Hematopoietic multipotent progenitor cell treated with erythropoietin and hydrocortisone succinate and interleukin-3 and kit ligand, for 8 days (in vitro differentiated cells): Measurements from ENCODE around the gene SETD1B.

Experiments
- DNase-seq: peaks from one replicate; pipeline ENCODE4 v3.0.0-alpha.2; 2015

SETD1B gene

DNA sequence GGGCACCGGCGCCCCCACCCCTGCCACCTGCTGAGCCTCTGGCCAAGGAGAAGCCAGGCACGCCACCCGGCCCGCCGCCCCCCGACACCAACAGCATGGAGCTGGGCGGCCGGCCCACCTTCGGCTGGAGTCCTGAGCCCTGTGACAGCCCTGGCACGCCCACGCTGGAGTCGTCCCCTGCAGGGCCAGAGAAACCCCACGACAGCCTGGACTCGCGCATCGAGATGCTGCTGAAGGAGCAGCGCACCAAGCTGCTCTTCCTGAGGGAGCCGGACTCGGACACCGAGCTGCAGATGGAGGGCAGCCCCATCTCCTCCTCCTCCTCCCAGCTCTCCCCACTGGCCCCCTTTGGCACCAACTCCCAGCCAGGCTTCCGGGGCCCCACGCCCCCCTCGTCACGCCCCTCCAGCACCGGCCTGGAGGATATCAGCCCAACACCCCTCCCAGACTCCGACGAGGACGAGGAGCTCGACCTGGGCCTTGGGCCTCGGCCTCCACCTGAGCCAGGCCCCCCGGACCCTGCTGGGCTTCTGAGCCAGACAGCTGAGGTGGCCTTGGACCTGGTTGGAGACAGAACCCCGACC, 6.5 kb downstream of the SETD1B start:
- no peak for DNase-seq

- DNase-seq: no peak
These were observed 7.1 kb downstream of the SETD1B start for GRCh38 chr12:121810833-121811433.

GRCh38 chr12:121811434-121812319, 7.9 kb downstream of the SETD1B start:
- peak; percentile 56 for DNase-seq

DNA sequence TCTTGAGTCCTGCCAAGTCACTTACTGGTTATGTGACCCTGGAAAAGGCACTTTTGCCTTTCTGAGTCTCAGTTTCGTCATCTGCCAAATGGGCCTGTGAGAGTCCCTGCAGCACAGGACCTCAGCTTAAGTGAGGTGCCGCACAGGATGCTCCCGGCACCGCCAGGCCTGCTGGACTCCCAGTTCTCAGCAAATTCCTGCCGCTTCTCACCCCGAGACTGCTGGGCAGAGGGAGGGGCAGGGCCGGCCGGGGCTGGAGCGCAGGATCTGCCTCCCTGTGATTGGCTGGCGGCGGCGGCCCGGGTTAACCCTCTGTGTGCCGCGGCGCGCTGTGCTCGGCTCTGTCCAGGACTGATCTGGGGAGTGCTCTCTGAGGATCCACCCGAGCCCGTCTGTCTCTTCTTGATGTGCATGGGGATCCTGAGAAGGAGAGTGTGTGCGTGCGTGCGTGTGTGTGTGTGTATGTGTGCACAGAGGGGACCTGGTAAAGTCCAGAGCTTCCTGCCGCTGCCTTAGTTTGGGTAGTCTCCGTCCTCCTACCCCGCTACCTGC, 8.6 kb downstream of the SETD1B start:
- DNase-seq: peak; percentile 70

- DNase-seq: no peak
These were observed 9.4 kb downstream of the SETD1B start for GRCh38 chr12:121812921-121813896.

DNA sequence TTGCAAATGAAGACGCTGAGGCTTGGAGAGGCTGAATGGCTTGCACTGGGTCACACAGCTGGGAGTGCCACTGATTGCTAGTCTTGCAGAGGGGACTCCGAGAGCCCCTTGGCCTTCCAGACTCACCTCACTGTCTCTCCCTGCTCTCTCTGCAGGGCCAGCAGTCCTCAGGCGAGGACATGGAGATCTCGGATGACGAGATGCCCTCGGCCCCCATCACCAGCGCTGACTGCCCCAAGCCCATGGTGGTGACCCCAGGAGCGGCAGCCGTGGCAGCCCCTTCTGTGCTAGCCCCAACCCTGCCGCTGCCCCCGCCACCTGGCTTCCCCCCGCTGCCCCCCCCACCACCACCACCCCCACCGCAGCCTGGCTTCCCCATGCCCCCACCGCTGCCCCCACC, 10.1 kb downstream of the SETD1B start:
- no peak for DNase-seq

- no peak for DNase-seq
These were observed 10.8 kb downstream of the SETD1B start for GRCh38 chr12:121814429-121815119.

GRCh38 chr12:121815263-121815662, 11.5 kb downstream of the SETD1B start:
- no peak for DNase-seq

DNA sequence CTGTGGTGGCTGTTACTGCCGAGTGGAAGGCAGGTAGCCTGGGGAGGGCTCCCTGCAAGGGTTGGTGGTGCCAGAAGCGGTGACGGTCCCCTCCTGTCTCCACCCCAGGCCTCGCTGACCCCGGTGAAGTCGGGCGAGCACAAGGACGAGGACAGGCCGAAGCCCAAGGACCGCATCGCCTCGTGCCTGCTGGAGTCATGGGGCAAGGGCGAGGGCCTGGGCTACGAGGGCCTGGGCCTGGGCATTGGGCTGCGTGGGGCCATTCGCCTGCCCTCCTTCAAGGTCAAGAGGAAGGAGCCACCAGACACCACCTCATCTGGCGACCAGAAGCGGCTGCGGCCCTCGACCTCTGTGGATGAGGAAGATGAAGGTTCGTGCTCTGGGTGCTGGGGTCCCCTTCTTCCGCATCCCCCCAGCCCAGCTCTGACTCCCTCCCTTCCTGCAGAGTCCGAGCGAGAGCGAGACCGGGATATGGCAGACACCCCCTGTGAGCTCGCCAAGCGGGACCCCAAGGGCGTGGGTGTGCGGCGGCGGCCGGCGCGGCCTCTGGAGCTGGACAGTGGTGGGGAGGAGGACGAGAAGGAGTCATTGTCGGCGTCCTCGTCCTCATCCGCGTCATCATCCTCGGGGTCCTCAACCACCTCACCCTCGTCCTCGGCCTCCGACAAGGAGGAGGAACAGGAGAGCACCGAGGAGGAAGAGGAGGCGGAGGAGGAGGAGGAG, 13.3 kb downstream of the SETD1B start:
- no peak for DNase-seq

DNA sequence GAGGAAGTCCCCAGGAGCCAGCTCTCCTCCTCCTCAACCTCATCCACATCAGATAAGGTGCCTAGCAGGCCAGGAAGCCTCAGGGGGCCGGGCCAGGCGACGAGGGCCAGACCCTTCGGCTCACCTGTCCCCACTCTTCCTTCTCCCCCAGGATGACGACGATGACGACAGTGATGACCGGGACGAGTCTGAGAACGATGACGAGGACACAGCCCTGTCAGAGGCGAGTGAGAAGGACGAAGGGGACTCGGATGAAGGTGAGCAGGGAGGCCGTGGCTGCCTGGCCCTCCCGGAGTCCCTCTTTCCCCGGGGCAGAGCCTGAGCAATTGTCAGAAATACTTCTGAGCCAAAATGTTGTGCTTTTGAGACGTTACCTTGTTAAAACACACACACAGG, 13.8 kb downstream of the SETD1B start:
- no peak for DNase-seq

GRCh38 chr12:121819212-121819949, 15.6 kb downstream of the SETD1B start:
- no peak for DNase-seq

DNA sequence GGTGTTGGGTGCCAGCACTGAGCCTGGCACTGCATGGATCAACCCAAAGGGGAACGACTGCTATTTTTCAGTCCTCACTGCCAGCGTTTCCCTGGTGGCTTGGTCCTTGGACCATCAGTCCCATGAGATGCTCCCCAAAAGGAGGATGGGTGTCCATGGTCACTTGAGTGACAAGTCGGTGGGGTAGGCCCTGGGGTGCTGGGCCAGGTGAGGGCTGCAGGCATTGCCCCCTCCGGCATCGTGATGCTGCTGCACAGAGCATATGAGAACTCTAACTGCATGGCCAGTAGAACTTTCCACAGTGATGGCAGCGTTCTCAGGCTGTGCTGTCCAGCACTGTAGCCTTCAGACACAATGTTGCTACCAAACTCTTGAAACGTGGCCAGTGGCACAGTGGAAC, 16.2 kb downstream of the SETD1B start:
- DNase-seq: no peak

GRCh38 chr12:121822393-121823100, 18.7 kb downstream of the SETD1B start:
- DNase-seq: no peak

DNA sequence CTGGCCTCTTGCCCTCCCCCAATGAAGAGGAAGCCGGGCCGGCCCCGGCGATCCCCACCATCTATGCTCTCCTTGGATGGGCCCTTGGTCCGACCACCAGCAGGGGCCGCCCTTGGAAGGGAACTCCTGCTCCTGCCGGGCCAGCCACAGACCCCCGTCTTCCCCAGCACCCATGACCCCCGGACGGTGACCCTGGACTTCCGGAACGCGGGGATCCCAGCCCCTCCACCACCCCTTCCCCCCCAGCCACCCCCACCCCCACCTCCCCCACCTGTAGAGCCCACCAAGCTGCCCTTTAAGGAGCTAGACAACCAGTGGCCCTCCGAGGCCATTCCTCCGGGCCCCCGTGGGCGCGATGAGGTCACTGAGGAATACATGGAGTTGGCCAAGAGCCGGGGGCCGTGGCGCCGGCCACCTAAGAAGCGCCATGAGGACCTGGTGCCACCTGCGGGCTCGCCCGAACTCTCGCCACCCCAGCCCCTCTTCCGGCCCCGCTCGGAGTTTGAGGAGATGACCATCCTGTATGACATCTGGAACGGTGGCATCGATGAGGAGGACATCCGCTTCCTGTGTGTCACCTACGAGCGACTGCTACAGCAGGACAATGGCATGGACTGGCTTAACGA, 19.4 kb downstream of the SETD1B start:
- no peak for DNase-seq

DNA sequence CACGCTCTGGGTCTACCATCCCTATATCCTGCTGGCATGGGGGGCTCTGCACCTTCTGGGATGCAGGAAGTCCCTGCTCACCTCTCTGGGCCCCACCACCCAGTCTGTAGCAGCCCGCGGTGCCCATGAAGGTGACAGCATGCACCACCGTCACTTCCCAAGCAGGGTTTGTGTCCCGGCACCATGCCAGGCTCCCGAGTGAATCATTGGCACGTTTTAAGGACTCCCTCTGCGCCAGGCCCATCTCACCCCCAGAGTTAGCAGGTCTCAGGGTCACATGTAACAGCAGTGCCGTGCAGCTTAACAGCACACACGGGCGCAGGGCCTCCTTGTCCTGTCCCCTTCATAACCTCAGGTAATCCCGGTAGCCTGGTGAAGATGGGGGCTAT, 19.9 kb downstream of the SETD1B start:
- DNase-seq: no peak

GRCh38 chr12:121825041-121825523, 21.3 kb downstream of the SETD1B start:
- DNase-seq: peak; percentile 42

DNA sequence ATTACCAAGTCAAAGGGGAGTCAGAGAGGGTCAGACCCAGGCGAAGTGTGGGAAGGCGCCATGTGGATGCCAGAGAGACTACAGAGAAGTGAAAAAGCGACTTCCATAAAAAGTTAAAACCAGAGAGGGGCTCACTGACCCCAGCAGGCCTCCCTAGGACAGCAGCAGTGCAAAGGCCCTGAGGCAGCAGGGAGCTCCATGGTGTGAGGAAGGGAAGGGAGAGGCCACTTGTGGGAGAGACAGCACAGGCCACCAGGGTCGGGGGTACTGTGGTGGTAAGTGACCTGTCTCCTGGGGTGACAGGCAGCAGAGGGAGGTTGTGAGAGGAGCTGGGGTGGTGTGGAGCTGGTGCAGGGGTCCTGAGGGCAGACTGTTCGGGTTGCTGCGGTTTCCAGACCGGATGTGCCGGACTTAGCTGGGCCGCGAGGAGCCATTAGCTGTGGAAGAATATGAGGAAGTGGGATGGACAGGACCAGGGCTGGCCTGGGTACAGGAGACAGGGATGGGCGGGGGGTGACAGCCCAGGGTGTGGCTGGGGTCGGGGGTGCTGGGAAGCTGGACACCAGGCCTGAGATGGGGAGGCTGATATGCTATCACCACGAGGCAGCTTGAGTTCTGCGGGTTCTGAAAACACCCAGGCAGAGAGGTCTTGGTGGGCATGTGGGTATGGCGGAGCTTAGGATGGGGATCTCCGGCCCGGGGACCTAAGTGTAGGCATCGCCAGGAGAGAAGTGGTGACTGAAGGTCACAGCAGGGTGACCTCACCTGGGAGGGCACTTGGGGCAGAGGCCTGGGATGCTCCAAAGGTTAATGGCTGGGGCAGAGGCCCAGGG, 22.7 kb downstream of the SETD1B start:
- DNase-seq: peak; percentile 51
